Measurements from ENCODE around the gene CD59. TPM values are rescaled to one million over a fixed set of nuclear protein-coding genes. Genes with fewer than 3 reads are reported as not detected.

Gene CD59
- total RNA-seq, 1 experiment from 2014 or later, result 170 TPM

DNA sequence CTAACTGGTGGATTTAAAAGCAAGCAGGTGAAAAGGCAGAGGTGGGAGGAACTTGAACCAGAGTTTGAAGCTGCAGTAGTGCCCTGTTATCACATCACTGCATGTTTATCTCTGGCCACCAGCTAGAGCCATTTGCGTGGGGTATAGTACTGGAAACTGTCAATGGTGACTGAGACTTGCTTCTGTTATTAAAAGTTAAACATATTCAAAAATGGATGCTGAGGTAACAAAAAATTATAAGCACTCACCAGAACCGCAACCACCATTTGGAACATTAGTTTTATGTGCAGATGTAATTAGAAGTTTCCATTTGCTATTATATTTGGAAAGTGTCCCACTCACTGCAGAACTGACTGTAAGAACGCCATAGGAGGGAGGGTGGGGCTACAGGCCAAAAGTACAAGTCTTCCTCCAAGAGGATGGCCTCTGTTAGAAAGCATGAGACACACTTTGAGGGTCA lies 1.2 kb upstream of the CD59 start:
- CTCF ChIA-PET, result interaction anchor here (0.7 to 1.1 kb wide), 2 partner anchors 48 to 49 kb away, joined by 3 to 6 read pairs; no protein-coding TSS in a partner anchor
- intact Hi-C loops (cut with micrococcal nuclease), result loop anchor here (2.0 kb wide), 1 partner anchor 15 kb away; no protein-coding TSS in a partner anchor
- Histone ChIP-seq H3K9me2 (replicated peaks; ENCODE audit: low read length) (no peaks in the 10 kb centered on the region), H3K36me3 (ENCODE audit: low read depth, low read length) (peaks cover 20% of the 10 kb centered on the region), H4K20me1 (ENCODE audit: low read length) (peaks cover 35% of the 10 kb centered on the region), H3K4me2 (ENCODE audit: low read length) (peak overlapping the region; percentile 93), H3K4me1 (ENCODE audit: insufficient read depth, low read length) (peaks cover 36% of the 10 kb centered on the region), H3F3A (ENCODE audit: low read length, unreplicated experiment) (no peaks in the 10 kb centered on the region), H3K27me3 (ENCODE audit: low read length) (no peaks in the 10 kb centered on the region), H2AFZ (ENCODE audit: low read length) (peak overlapping the region; percentile 36), H3K9ac (ENCODE audit: low read length) (peak overlapping the region; percentile 100), H3K79me2 (ENCODE audit: low read length) (peaks cover 42% of the 10 kb centered on the region), H3K9me3 (ENCODE audit: low read length) (no peaks in the 10 kb centered on the region), H3K27ac (ENCODE audit: low read length) (peak overlapping the region; percentile 91), H3K4me3 (ENCODE audit: low read length) (peak overlapping the region; percentile 85)
- ATAC-seq (no peak), DNase-seq (no peak)
- TF ChIP-seq EZH2phosphoT487 (IDR thresholded peaks at IDR 0.05; ENCODE audit: borderline replicate concordance, low read length) (no peak), EZH2 (IDR thresholded peaks at IDR 0.05; ENCODE audit: low read length, unreplicated experiment) (no peak)
- TF ChIP-seq, protein P1, sequence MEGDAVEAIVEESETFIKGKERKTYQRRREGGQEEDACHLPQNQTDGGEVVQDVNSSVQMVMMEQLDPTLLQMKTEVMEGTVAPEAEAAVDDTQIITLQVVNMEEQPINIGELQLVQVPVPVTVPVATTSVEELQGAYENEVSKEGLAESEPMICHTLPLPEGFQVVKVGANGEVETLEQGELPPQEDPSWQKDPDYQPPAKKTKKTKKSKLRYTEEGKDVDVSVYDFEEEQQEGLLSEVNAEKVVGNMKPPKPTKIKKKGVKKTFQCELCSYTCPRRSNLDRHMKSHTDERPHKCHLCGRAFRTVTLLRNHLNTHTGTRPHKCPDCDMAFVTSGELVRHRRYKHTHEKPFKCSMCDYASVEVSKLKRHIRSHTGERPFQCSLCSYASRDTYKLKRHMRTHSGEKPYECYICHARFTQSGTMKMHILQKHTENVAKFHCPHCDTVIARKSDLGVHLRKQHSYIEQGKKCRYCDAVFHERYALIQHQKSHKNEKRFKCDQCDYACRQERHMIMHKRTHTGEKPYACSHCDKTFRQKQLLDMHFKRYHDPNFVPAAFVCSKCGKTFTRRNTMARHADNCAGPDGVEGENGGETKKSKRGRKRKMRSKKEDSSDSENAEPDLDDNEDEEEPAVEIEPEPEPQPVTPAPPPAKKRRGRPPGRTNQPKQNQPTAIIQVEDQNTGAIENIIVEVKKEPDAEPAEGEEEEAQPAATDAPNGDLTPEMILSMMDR (conservative IDR thresholded peaks at IDR 0.05; ENCODE audit: low read depth, low read length), result no peak
- BruUV-seq (replicated peaks), result no TSS peak
- POLR2A ChIA-PET (ENCODE audit: unreplicated experiment), result interaction anchor here (0.6 to 2.3 kb wide), 4 partner anchors 36 to 372 kb away, joined by 3 to 21 read pairs (median 13); partner anchors contain the start of gene C11orf91

DNA sequence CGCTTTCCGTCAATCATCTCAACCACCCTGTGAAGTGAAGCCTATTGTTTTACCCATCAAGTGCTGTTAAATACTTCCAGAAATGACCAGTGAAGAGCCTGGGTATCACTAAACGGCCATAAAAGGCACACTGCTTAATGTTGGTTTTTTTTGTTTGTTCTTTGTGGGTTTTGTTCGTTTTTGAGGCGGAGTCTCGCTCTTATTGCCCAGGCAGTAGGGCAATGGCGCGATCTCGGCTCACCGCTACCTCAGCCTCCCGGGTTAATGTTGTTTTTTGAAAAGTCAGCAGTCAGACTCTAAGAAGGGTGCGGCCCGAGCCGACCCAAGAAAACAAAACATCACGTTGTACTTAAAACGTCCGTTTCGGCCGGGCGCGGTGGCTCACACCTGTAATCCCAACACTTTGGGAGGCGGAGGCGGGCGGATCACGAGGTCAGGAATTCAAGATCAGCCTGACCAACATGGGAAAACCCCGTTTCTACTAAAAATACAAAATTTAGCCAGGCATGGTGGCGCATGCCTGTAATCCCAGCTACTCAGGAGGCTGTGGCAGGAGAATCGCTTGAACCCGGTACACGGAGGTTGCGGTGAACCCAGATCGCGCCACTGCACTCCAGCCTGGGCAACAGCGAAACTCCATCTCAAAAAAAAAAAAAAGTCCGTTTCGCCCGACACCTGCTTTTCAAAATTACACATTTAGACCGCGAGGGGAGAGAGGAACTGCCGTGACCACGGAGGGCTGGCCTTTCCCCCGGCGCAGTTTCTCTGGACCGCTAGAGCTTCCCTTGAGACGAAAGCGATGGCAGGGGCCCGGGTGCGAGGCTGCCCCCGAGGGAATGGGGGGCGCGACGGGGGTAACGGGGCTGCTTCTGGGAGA lies 714 bp downstream of the CD59 start:
- H3K4me3 ChIP-seq (ENCODE audit: low read length), result peak overlapping the region; percentile 85
- peaks cover 47% of the 10 kb centered on the region for H3K4me1 ChIP-seq (ENCODE audit: insufficient read depth, low read length)
- CTCF ChIA-PET, result interaction anchor here (1.0 to 1.2 kb wide), 2 partner anchors 19 to 34 kb away, joined by 5 to 16 read pairs; no protein-coding TSS in a partner anchor
- H3F3A ChIP-seq (ENCODE audit: low read length, unreplicated experiment), result no peaks in the 10 kb centered on the region
- peaks cover 34% of the 10 kb centered on the region for H3K36me3 ChIP-seq (ENCODE audit: low read depth, low read length)
- ATAC-seq, result peak; percentile 1; the same call in 1 of the 2 replicates
- H3K79me2 ChIP-seq (ENCODE audit: low read length), result peaks cover 61% of the 10 kb centered on the region
- POLR2A ChIA-PET (ENCODE audit: unreplicated experiment), result interaction anchor here (0.5 to 2.3 kb wide), 6 partner anchors 20 to 46 kb away, joined by 3 to 21 read pairs (median 10); partner anchors contain the start of gene C11orf91
- H2AFZ ChIP-seq (ENCODE audit: low read length), result no peak overlapping the region
- H3K4me2 ChIP-seq (ENCODE audit: low read length), result peak overlapping the region; percentile 85
- peak overlapping the region; percentile 91 for H3K27ac ChIP-seq (ENCODE audit: low read length)
- intact Hi-C loops (cut with micrococcal nuclease), result loop anchor here (1.0 to 2.0 kb wide), 3 partner anchors 13 to 45 kb away; no protein-coding TSS in a partner anchor
- H4K20me1 ChIP-seq (ENCODE audit: low read length), result peaks cover 52% of the 10 kb centered on the region
- no peaks in the 10 kb centered on the region for H3K27me3 ChIP-seq (ENCODE audit: low read length)
- DNase-seq, result no peak
- H3K9me3 ChIP-seq (ENCODE audit: low read length), result no peaks in the 10 kb centered on the region
- peak overlapping the region; percentile 100 for H3K9ac ChIP-seq (ENCODE audit: low read length)
- H3K9me2 ChIP-seq (replicated peaks; ENCODE audit: low read length), result no peaks in the 10 kb centered on the region
- TF ChIP-seq EZH2 (IDR thresholded peaks at IDR 0.05; ENCODE audit: low read length, unreplicated experiment), result no peak
- TF ChIP-seq, protein P1 (conservative IDR thresholded peaks at IDR 0.05; ENCODE audit: low read depth, low read length), result no peak
- no peak for TF ChIP-seq EZH2phosphoT487 (IDR thresholded peaks at IDR 0.05; ENCODE audit: borderline replicate concordance, low read length)
- BruUV-seq (replicated peaks), result no TSS peak

Data from PC-3 (cell line).